HS-5 (cell line): Measurements from ENCODE around the gene IL34.

Source experiments
- DNase-seq: peaks from one replicate; pipeline ENCODE4 v3.0.0-alpha.2; 2012; ENCODE audit warnings: low read depth

IL34 gene

GRCh38 chr16:70702624-70703023 lies 56.3 kb downstream of the IL34 start:
- DNase-seq, result no peak

- DNase-seq, result peak; percentile 54
Measured at GRCh38 chr16:70703041-70703834, 56.9 kb downstream of the IL34 start.

GRCh38 chr16:70703835-70704381 lies 57.5 kb downstream of the IL34 start:
- no peak for DNase-seq

- no peak for DNase-seq
Measured at GRCh38 chr16:70704586-70704985, 58.2 kb downstream of the IL34 start.

- no peak for DNase-seq
Measured at GRCh38 chr16:70705056-70705455, 58.7 kb downstream of the IL34 start.

- DNase-seq, result peak; percentile 82
Measured at GRCh38 chr16:70706948-70707465, 60.6 kb downstream of the IL34 start.

- no peak for DNase-seq
Measured at GRCh38 chr16:70708366-70709246, 62.2 kb downstream of the IL34 start.

GRCh38 chr16:70709457-70709856 lies 63.1 kb downstream of the IL34 start:
- DNase-seq, result no peak

GRCh38 chr16:70709942-70710341 lies 63.6 kb downstream of the IL34 start:
- no peak for DNase-seq
